ENCODE data around the gene ADAMTS18. TPM values are rescaled to one million over a fixed set of nuclear protein-coding genes. Genes with fewer than 3 reads are reported as not detected.

Gene ADAMTS18
- polyA plus RNA-seq, 2 of the 4 experiments (the other 2 are of a cell fraction) = 0.03 TPM; not detected in 1

DNA sequence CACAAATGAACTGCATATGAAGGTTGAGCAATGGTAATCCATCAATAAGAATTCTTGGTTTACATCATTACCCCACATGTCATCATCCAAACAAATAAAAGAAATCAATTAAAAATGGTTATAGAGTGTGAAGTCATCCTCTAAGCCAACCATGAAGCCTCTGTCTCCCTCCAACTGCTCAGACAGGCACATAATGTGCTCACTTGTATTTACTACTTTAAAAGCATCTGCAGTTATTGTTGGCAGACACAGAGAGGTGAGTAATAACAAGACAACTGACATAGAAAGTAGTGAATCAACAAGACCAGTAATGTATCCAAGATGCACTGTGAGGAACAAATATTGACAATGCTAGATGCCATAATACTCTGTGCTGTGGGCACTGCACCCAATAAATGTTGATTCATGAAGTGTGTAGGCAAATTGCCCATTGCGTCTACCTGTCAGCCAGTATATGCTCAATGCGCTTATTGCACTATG is 20.0 kb downstream of the ADAMTS18 start:
- Histone ChIP-seq H3K4me3 (no peak overlapping the region), H3K4me1 (peaks cover 13% of the 10 kb centered on the region; the same call in 2 of the 3 replicates), H3K27ac (no peak overlapping the region), H3K4me2 (no peak overlapping the region), H3K9me3 (no peaks in the 10 kb centered on the region)
- ChIA-PET CTCF (no interaction called here), POLR2A (no interaction called here)
- peak; percentile 66 for TF ChIP-seq GATA3 (IDR thresholded peaks at IDR 0.05; ENCODE audit: borderline replicate concordance)
- no peak for TF ChIP-seq RNF2 (IDR thresholded peaks at IDR 0.05; ENCODE audit: borderline replicate concordance, low read depth)
- no peak for TF ChIP-seq NR3C1 (IDR thresholded peaks at IDR 0.05)
- TF ChIP-seq FOSL2 (IDR thresholded peaks at IDR 0.05) = no peak
- peak; percentile 49; the same call in 1 of the 2 replicates for TF ChIP-seq FOSL2 (CRISPR knock-in tag; IDR thresholded peaks at IDR 0.05)
- peak; percentile 44; the same call in 1 of the 2 replicates for TF ChIP-seq JUNB (IDR thresholded peaks at IDR 0.05)
- peak; percentile 39 to 59; a peak in 3 of 6 replicates for ATAC-seq
- peak in 1 of 2 experiments; percentile 61 for DNase-seq (ENCODE audit: low read depth in 1 of 2, low spot score in 1 of 2)
- 52% methylated on average over 2 of the region's 2 CpGs for WGBS (ENCODE audit: missing lambda C conversion rate)
- peak; percentile 46 for FAIRE-seq

DNA sequence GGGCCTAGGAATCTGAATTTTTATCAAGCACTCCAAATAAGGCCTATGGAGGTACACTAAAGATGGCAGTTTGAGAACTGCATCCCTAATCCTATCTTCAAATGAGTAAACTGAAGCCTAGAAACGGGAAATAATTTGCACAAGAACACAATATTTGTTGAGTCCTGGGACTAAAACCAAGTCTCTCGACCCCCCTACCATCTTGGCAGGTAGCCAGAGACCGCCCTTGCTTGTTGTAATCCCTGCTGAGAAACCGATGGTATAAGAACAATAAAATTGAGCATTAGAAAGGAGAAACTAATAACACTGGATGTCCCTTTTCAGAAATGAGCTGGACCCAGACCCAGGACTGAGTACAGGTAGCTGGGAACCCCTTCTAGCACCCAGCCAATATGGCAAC is 24.4 kb downstream of the ADAMTS18 start:
- no peak for ATAC-seq
- no peak overlapping the region for H3K27ac ChIP-seq
- no peak overlapping the region for H3K4me2 ChIP-seq
- no peak for DNase-seq (ENCODE audit: low read depth in 1 of 2, low spot score in 1 of 2)
- no peak for FAIRE-seq
- H3K4me3 ChIP-seq = no peak overlapping the region
- H3K9me3 ChIP-seq = peaks cover 9% of the 10 kb centered on the region; the same call in 2 of the 3 replicates
- ChIA-PET POLR2A (no interaction called here), CTCF (no interaction called here)
- 43% methylated on average over 4 of the region's 4 CpGs for WGBS (ENCODE audit: missing lambda C conversion rate)
- TF ChIP-seq GATA3 (IDR thresholded peaks at IDR 0.05; ENCODE audit: borderline replicate concordance) (no peak), TFCP2L1 (CRISPR knock-in tag; IDR thresholded peaks at IDR 0.05) (no peak), MAX (IDR thresholded peaks at IDR 0.05) (no peak), ZC3H11A (IDR thresholded peaks at IDR 0.05) (no peak)
- TF ChIP-seq, protein P1, sequence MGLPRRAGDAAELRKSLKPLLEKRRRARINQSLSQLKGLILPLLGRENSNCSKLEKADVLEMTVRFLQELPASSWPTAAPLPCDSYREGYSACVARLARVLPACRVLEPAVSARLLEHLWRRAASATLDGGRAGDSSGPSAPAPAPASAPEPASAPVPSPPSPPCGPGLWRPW (IDR thresholded peaks at IDR 0.05) = no peak
- peaks cover 13% of the 10 kb centered on the region; the same call in 2 of the 3 replicates for H3K4me1 ChIP-seq

DNA sequence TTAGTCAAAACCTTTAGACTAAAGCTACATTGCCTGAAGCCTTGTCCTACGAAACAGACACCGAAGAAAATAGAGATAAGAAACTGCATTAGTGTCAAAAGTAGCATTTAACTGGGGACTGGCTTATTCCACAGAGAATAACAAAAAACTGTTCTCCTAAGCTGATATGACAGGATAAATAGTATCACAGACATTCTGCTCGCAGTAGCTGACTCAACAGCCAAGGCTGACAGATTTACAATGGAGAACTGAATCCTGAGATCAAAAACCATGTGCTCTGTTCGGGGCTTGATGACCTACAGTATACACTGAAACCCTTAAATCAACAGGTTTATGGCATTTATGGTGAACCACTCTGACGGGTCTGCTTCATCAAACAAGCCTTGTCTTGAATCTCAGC is 25.5 kb downstream of the ADAMTS18 start:
- ATAC-seq = no peak
- FAIRE-seq = no peak
- TF ChIP-seq, protein P1 (IDR thresholded peaks at IDR 0.05) = no peak
- TF ChIP-seq RAD21 (conservative IDR thresholded peaks at IDR 0.05 in 1 of 2, IDR thresholded peaks at IDR 0.05 in 1 of 2) = no peak
- TF ChIP-seq KDM1A (IDR thresholded peaks at IDR 0.05; ENCODE audit: low read depth) = no peak
- TF ChIP-seq GATA3 (IDR thresholded peaks at IDR 0.05; ENCODE audit: borderline replicate concordance) = no peak
- TF ChIP-seq E2F6 (IDR thresholded peaks at IDR 0.05; ENCODE audit: borderline replicate concordance, low read depth) = no peak
- no peak for TF ChIP-seq PHF8 (IDR thresholded peaks at IDR 0.05; ENCODE audit: borderline replicate concordance, low read depth)
- no peak for TF ChIP-seq RNF2 (IDR thresholded peaks at IDR 0.05; ENCODE audit: borderline replicate concordance, low read depth)
- no peak for TF ChIP-seq CEBPB (IDR thresholded peaks at IDR 0.05)
- TF ChIP-seq CBX8 (IDR thresholded peaks at IDR 0.05) = no peak
- TF ChIP-seq RCOR1 (IDR thresholded peaks at IDR 0.05; ENCODE audit: low read depth, low read length) = no peak
- no peak for TF ChIP-seq CHD2 (IDR thresholded peaks at IDR 0.05; ENCODE audit: low read length, partially characterized antibody)
- TF ChIP-seq HDAC2 (IDR thresholded peaks at IDR 0.05) = no peak
- TF ChIP-seq KDM5A (IDR thresholded peaks at IDR 0.05) = no peak
- no peak for TF ChIP-seq FOSB (CRISPR knock-in tag; IDR thresholded peaks at IDR 0.05)
- TF ChIP-seq SREBF2 (IDR thresholded peaks at IDR 0.05) = no peak
- TF ChIP-seq EHF (CRISPR knock-in tag; IDR thresholded peaks at IDR 0.05) = no peak
- no peak for TF ChIP-seq USF2 (IDR thresholded peaks at IDR 0.05)
- TF ChIP-seq, protein P2, sequence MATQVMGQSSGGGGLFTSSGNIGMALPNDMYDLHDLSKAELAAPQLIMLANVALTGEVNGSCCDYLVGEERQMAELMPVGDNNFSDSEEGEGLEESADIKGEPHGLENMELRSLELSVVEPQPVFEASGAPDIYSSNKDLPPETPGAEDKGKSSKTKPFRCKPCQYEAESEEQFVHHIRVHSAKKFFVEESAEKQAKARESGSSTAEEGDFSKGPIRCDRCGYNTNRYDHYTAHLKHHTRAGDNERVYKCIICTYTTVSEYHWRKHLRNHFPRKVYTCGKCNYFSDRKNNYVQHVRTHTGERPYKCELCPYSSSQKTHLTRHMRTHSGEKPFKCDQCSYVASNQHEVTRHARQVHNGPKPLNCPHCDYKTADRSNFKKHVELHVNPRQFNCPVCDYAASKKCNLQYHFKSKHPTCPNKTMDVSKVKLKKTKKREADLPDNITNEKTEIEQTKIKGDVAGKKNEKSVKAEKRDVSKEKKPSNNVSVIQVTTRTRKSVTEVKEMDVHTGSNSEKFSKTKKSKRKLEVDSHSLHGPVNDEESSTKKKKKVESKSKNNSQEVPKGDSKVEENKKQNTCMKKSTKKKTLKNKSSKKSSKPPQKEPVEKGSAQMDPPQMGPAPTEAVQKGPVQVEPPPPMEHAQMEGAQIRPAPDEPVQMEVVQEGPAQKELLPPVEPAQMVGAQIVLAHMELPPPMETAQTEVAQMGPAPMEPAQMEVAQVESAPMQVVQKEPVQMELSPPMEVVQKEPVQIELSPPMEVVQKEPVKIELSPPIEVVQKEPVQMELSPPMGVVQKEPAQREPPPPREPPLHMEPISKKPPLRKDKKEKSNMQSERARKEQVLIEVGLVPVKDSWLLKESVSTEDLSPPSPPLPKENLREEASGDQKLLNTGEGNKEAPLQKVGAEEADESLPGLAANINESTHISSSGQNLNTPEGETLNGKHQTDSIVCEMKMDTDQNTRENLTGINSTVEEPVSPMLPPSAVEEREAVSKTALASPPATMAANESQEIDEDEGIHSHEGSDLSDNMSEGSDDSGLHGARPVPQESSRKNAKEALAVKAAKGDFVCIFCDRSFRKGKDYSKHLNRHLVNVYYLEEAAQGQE (IDR thresholded peaks at IDR 0.05) = no peak
- TF ChIP-seq, protein P3, sequence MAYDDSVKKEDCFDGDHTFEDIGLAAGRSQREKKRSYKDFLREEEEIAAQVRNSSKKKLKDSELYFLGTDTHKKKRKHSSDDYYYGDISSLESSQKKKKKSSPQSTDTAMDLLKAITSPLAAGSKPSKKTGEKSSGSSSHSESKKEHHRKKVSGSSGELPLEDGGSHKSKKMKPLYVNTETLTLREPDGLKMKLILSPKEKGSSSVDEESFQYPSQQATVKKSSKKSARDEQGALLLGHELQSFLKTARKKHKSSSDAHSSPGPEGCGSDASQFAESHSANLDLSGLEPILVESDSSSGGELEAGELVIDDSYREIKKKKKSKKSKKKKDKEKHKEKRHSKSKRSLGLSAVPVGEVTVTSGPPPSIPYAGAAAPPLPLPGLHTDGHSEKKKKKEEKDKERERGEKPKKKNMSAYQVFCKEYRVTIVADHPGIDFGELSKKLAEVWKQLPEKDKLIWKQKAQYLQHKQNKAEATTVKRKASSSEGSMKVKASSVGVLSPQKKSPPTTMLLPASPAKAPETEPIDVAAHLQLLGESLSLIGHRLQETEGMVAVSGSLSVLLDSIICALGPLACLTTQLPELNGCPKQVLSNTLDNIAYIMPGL (CRISPR knock-in tag; IDR thresholded peaks at IDR 0.05; ENCODE audit: borderline replicate concordance) = no peak
- no peak for TF ChIP-seq HOXA7 (CRISPR knock-in tag; IDR thresholded peaks at IDR 0.05)
- peaks cover 9% of the 10 kb centered on the region; the same call in 2 of the 3 replicates for H3K9me3 ChIP-seq
- H3K27ac ChIP-seq = no peak overlapping the region
- H3K4me2 ChIP-seq = no peak overlapping the region
- no peak for DNase-seq (ENCODE audit: low read depth in 1 of 2, low spot score in 1 of 2)
- ChIA-PET CTCF (no interaction called here), POLR2A (no interaction called here)
- no peak overlapping the region for H3K4me3 ChIP-seq
- 62% methylated on average over 5 of the region's 5 CpGs for WGBS (ENCODE audit: missing lambda C conversion rate)
- peaks cover 3% of the 10 kb centered on the region; the same call in 1 of the 3 replicates for H3K4me1 ChIP-seq
